Adrenal gland (tissue), 12 donors: ENCODE measurements around the gene MAP1LC3A. TPM values are rescaled to one million over a fixed set of nuclear protein-coding genes. Genes with fewer than 3 reads are reported as not detected.

ENCODE experiments used
- DNase-seq, 7 donors: peaks; one replicate each; pipeline ENCODE4 v3.0.0-alpha.2; 2019 to 2020
- H3K27ac ChIP-seq, 5 donors: fragments of 200-600 bp; sonication (generic) in 4 of 5; 1 replicate in 3 of 5; 2 replicates in 2 of 5; pipeline versions ENCODE4 v1.5.1 to v1.8.0; 2016 to 2020; ENCODE audit warnings: mild to moderate bottlenecking in 1 of 5
- H3K27me3 ChIP-seq: fragments of 200-600 bp; 2 replicates; pipeline ENCODE4 v1.8.0; 2021
- H3K36me3 ChIP-seq, 2 donors: fragments of 200-600 bp; replicated peaks in 1 of 2; 1 replicate in 1 of 2; 2 replicates in 1 of 2; pipeline versions ENCODE4 v1.5.1 to v1.8.0; 2018 to 2022
- H3K4me1 ChIP-seq, 2 donors: fragments of 200-600 bp; replicated peaks in 1 of 2; 1 replicate in 1 of 2; 2 replicates in 1 of 2; pipeline versions ENCODE4 v1.5.1 to v1.8.0; 2018 to 2021
- H3K4me3 ChIP-seq, 4 donors: fragments of 200-600 bp; sonication (generic) in 3 of 4; one replicate each; pipeline ENCODE4 v1.5.1; 2016 to 2018
- H3K9me3 ChIP-seq, 3 donors: fragments of 200-600 bp; sonication (generic) in 1 of 3; replicated peaks in 1 of 3; 1 replicate in 2 of 3; 2 replicates in 1 of 3; pipeline versions ENCODE4 v1.5.1 to v1.8.0; 2016 to 2021
- POLR2A ChIP-seq, 2 donors: fragments of 450-650 bp; IDR thresholded peaks; one replicate each; pipeline ENCODE4 v1.6.1; 2017; ENCODE audit warnings: antibody characterized with exemption in 2 of 2, mild to moderate bottlenecking in 2 of 2, moderate library complexity in 1 of 2
- WGBS, 4 donors: extraction: QIAGEN DNeasy Blood & Tissue Kit in 2 of 4; methylation state at CpG; one replicate each; pipeline versions ENCODE4 v1.1.5 to v1.1.7; 2013 to 2017; 5-methylcytosine and 5-hydroxymethylcytosine counted together
- intact Hi-C, 2 donors: fragments of 100-400 bp; cut with DNase I; formaldehyde crosslinking; loops; one replicate each; pipeline versions ENCODE4 v1.14.1 to v1.15.0; 2022 to 2023
- polyA plus RNA-seq, 3 donors: library from polyadenylated mRNA; stranded (reverse); fragments of 200-250 nt in 2 of 3; fragments of 350-450 nt in 1 of 3; fragmentation: Illumina TruSeq in 1 of 3; extraction: RNeasy Lipid Tissue Mini Kit (QIAGEN cat#74804) in 1 of 3; gene quantifications; one replicate each; pipeline ENCODE4 v1.2.3, GENCODE V29; 2013 to 2014
- total RNA-seq, 9 donors: library from RNA; depleted of rRNA in 4 of 9; stranded (reverse); fragments of >200 nt in 4 of 9; fragments of 120-200 nt in 1 of 9; fragmentation: NEBNext Ultra II Directional in 1 of 9; extraction: Animal tissue kit (Norgen Biotek cat#: 25700) in 1 of 9; gene quantifications; one replicate each; pipeline versions ENCODE4 v1.1.0 to v1.2.4, GENCODE V29; 2013 to 2023
- TF ChIP-seq, protein P1 (sequence below), 6 experiments: fragments of 450-650 bp in 4 of 6; fragments of 200-600 bp in 2 of 6; sonication (generic) in 1 of 6; IDR thresholded peaks; 1 replicate in 5 of 6; 2 replicates in 1 of 6; pipeline versions ENCODE4 v1.5.1 to v1.8.0; 2016 to 2021; ENCODE audit warnings: antibody characterized with exemption in 6 of 6, mild to moderate bottlenecking in 2 of 6, moderate library complexity in 1 of 6
- donor health status: healthy with polysubstance abuse.
- donor health status: Bipolar disorder and iron deficiency.
- donor health status: DM: yes; HTN: yes; CAD: no.
- donor health status: DM: no; HTN: no; CAD: no.
- donor health status: DM: no; HTN: no; CAD: no.
- donor health status: DM: yes; HTN: yes; CAD: no.

Gene MAP1LC3A
- total and polyA plus RNA-seq, 12 donors = 5.6 to 139 (median 40.9) TPM

DNA sequence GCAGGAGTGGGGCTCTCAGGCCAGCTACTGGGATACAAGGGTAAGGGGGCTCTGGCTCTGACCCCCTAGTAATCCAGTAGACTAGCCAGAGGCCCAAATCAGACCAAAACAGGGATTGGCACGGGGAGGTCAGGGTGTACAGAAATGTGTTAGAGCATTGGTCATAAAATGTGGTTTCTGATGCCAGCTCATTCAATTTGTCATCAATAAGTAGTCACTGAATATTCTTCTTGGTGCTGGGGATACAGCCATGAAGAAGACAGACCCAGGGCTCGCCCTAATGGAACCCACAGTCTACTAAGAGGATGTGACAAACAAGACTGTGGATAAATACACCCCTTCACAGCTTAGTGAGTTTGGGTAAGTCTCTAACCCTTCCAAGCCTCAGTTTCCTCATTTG lies 11.1 kb downstream of the MAP1LC3A start:
- intact Hi-C loops = no loop called here
- Histone ChIP-seq H3K27me3 (no peaks in the 10 kb centered on the region), H3K36me3 (peaks cover 0 to 7% of the 10 kb centered on the region in 2 donors), H3K9me3 (no peaks in the 10 kb centered on the region), H3K4me1 (no peaks in the 10 kb centered on the region), H3K4me3 (no peak overlapping the region), H3K27ac (no peak overlapping the region)
- DNase-seq = no peak
- 89 to 98% (median 95%) methylated on average over 2 of the region's 2 CpGs for WGBS, 4 donors
- TF ChIP-seq, protein P1, sequence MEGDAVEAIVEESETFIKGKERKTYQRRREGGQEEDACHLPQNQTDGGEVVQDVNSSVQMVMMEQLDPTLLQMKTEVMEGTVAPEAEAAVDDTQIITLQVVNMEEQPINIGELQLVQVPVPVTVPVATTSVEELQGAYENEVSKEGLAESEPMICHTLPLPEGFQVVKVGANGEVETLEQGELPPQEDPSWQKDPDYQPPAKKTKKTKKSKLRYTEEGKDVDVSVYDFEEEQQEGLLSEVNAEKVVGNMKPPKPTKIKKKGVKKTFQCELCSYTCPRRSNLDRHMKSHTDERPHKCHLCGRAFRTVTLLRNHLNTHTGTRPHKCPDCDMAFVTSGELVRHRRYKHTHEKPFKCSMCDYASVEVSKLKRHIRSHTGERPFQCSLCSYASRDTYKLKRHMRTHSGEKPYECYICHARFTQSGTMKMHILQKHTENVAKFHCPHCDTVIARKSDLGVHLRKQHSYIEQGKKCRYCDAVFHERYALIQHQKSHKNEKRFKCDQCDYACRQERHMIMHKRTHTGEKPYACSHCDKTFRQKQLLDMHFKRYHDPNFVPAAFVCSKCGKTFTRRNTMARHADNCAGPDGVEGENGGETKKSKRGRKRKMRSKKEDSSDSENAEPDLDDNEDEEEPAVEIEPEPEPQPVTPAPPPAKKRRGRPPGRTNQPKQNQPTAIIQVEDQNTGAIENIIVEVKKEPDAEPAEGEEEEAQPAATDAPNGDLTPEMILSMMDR (IDR thresholded peaks at IDR 0.05) = no peak
- TF ChIP-seq POLR2A (IDR thresholded peaks at IDR 0.05) = no peak

DNA sequence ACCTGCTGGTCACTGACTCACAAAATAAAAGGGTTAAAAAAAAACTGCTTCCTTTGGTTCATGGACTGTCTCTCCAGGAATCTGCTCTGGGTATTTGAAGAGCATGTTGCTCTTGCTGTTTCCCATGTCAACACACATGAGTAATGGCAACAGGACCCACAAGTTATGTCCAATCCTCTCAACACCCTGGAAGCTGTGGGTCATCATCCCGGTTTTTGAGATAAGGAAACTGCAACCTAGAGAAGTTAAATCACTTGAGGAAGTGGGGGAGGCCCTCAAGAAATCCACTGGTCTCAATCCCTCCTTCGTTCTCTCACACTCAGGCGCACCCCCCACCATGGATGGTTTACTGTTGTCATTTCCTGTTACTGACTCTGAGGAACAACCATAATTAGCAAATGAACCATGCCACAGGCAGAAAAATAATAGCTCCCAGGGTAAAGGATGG lies 12.4 kb downstream of the MAP1LC3A start:
- no peak overlapping the region for H3K27ac ChIP-seq
- H3K4me3 ChIP-seq = no peak overlapping the region
- WGBS, 4 donors = 46 to 58% (median 52%) methylated on average over 3 of the region's 3 CpGs
- no peaks in the 10 kb centered on the region for H3K27me3 ChIP-seq
- DNase-seq = peak in 1 of 7 donors; percentile 43
- H3K36me3 ChIP-seq = peaks cover 0 to 11% of the 10 kb centered on the region in 2 donors
- H3K4me1 ChIP-seq = no peaks in the 10 kb centered on the region
- intact Hi-C loops = loop anchor here (10.0 kb wide), 1 partner anchor 134 kb away; the partner anchor contains the start of gene TP53INP2 (in 2 of the 2)
- no peak for TF ChIP-seq POLR2A (IDR thresholded peaks at IDR 0.05)
- TF ChIP-seq, protein P1 (IDR thresholded peaks at IDR 0.05) = no peak
- no peaks in the 10 kb centered on the region for H3K9me3 ChIP-seq

DNA sequence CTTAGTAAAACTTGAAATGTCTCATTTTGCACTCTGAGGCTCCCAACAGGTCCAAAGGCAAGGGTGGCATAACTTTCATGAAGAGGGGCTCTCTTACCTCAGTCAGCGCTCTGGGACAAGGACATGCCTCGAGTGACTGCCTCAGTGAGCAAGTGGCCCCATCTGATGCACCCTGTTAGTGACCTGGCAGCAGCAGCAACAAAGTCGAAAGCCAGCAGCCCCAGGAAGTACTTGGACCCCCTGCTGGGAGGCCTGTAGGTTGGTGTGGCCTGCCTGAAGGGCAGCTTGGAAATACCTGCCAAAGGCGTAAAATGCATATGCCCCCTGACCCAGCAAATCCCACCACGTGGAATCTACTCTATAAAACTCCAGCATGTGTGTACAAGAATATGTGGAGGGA lies 13.2 kb downstream of the MAP1LC3A start:
- H3K36me3 ChIP-seq = peaks cover 0 to 11% of the 10 kb centered on the region in 2 donors

DNA sequence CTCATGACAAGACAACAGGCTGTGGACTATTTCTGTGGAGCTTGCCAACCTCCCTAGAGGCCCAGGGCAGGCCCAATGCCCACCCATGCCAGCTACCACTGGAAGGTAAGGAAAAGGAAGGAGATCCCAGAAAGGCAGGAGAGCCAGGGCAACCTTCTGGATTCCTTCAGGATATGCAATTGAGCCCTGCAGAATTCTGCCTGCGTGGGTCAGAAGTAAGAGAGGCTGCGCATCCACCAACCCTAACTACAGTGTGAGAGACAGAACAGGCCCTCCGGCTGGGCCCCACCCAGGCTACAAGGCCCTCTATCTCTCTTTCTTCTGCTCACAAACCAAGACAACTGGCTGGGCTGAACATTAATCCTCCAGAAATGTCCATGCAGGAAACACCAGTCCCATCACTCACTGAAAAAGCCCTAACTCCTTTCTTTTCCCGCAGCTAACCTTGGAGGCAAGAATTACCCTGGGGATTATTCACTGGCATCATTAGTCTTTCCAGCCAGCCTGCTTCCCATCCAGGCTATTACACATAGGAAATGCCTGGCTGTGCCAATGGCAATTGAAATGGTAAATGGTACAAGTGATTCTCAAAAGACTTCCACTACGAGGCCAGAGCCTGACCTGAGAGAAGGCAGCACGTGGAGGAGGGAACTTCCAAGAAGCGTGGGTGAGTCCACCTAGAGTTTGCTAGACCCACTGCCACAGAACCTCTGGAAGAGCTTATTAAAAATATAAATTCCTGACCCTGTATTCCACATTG lies 15.2 kb downstream of the MAP1LC3A start:
- TF ChIP-seq POLR2A (IDR thresholded peaks at IDR 0.05) = no peak
- TF ChIP-seq, protein P1 (IDR thresholded peaks at IDR 0.05) = no peak
- peaks cover 0 to 11% of the 10 kb centered on the region in 2 donors for H3K36me3 ChIP-seq
- H3K27ac ChIP-seq = no peak overlapping the region
- DNase-seq = peak in 1 of 7 donors; percentile 25
- no peaks in the 10 kb centered on the region for H3K4me1 ChIP-seq
- H3K4me3 ChIP-seq = no peak overlapping the region
- H3K9me3 ChIP-seq = no peaks in the 10 kb centered on the region
- intact Hi-C loops = loop anchor here (10.0 kb wide), 1 partner anchor 131 kb away; the partner anchor contains the start of gene TP53INP2 (in 2 of the 2)
- WGBS, 4 donors = 88 to 96% (median 92%) methylated on average over 7 of the region's 7 CpGs
- H3K27me3 ChIP-seq = no peaks in the 10 kb centered on the region

More for the DNA sequence above, 13.2 kb downstream of the MAP1LC3A start:
- no peaks in the 10 kb centered on the region for H3K9me3 ChIP-seq
- intact Hi-C loops = loop anchor here (10.0 kb wide), 1 partner anchor 133 kb away; the partner anchor contains the start of gene TP53INP2 (in 2 of the 2)
- no peak overlapping the region for H3K4me3 ChIP-seq
- H3K27ac ChIP-seq = no peak overlapping the region
- 88 to 95% (median 93%) methylated on average over 3 to 5 of the region's 5 CpGs for WGBS, 4 donors
- DNase-seq = peak in 1 of 7 donors; percentile 45
- no peak for TF ChIP-seq POLR2A (IDR thresholded peaks at IDR 0.05)
- TF ChIP-seq, protein P1 (IDR thresholded peaks at IDR 0.05) = no peak
- no peaks in the 10 kb centered on the region for H3K4me1 ChIP-seq
- no peaks in the 10 kb centered on the region for H3K27me3 ChIP-seq
